Ecto neural progenitor cell (in vitro differentiated cells): Measurements from ENCODE around the gene TTL.
"Not testable (repeated sequence)": the region's sequence is repeated elsewhere in the genome, so short reads cannot be mapped to it uniquely, and the experiment has no call there.

Source experiments
- DNase-seq: peaks from one replicate; pipeline ENCODE4 v3.0.0-alpha.2; 2018; ENCODE audit warnings: low spot score

TTL gene

DNA sequence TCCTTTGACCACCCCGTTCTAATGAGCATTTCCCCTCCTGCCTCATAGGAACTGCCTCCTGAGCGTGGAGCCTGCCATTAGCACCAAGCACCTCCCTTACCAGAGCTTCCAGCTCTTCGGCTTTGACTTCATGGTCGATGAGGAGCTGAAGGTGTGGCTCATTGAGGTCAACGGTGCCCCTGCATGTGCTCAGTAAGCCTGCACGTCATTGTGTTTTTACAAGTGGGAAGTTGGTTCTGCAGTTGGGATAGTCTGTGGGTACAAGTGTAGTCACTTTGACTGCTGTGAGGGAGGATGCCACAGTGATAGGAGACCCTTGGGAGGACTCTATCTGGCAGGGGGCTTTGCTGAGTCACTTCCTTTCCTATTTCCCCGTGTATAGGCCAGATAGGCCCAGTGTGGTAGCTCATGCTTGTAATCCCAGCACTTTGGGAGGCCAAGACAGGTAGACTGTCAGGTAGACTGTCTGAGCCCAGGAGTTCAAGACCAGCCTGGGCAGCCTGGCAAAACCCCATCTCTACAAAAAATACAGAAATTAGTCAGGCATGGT is 38.4 kb downstream of the TTL start:
- no peak for DNase-seq

DNA sequence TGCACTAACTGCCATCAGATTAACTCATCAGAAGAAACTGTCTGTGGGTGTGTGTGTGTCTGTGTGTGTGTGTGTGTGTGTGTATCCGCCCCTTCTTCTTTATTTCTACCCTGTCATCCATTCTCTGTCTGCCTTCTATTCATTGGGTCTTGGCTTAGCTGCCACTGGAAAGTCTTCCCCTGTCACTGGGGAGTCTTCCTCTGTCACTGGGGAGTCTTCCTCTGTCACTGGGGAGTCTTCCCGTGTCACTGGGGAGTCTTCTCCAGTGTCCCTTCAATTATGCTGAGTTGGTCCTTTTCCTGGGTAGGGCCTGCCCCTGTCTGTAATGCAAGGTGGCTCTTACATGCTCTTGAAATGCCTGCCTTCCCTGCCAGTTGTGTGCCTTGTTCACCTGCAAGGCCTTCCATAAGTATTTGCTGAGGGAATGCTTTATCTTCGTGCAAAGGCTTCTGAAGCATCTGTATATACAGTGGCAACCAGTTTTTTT is 41.4 kb downstream of the TTL start:
- no peak for DNase-seq

DNA sequence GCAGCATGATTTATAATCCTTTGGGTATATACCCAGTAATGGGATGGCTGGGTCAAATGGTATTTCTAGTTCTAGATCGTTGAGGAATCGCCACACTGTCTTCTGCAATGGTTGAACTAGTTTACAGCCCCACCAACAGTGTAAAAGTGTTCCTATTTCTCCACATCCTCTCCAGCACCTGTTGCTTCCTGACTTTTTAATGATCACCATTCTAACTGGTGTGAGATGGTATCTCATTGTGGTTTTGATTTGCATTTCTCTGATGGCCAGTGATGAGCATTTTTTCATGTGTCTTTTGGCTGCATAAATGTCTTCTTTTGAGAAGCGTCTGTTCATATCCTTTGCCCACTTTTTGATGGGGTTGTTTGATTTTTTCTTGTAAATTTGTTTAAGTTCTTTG is 42.3 kb downstream of the TTL start:
- DNase-seq = not testable (repeated sequence)

DNA sequence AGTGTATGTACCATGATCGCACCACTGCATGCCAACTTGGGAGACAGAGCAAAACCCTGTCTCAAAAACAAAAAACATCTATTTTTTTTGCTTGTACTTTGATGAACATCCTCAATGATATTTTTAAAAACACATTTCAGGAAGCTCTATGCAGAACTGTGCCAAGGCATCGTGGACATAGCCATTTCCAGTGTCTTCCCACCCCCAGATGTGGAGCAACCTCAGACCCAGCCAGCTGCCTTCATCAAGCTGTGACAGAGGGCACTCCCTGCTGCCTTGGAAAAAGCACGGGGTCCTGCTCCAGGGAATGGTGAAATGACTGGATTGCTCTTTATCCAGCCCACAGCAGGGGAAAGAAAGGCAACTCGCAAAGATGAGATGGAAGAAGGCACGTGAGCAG is 46.6 kb downstream of the TTL start:
- no peak for DNase-seq

DNA sequence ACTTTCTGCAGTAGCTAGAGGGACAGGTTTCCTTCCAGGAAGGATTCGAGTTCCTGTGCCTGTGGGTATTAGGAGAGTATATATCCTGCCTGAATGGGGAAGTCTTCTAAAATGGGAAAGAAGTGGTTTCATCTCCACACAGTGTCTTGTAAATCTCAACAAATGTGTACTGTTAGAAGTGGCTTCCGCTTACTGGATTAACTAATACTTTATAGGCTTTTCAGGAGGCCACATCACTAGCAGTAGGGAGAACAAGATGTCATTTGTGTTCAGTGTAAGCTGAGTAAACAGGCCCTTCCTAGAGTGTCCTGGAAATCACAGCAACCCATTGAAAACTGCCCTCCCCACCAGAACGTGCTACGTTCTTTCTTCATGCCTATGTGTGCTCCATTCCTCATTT is 47.8 kb downstream of the TTL start:
- DNase-seq = no peak

- DNase-seq = no peak
Observed at GRCh38 chr2:112530728-112531127, 48.8 kb downstream of the TTL start.

GRCh38 chr2:112534826-112535225 is 52.9 kb downstream of the TTL start:
- DNase-seq = no peak

DNA sequence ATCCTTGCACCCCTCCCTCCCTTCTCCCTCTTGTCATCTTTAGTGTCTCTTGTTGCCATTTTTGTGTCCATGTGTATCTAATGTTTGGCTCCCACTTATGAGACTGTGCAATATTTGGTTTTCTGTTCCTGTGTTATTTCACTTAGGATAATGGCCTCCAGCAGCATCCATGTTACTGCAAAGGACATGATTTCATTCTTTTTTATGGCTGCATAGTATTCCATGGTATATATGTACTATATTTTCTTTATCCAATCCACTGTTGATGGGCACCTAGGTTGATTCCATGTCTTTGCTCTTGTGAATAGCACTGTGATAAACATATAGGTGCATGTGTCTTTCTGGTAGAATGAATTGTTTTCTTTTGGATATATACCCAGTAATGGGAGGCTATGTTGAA is 54.7 kb downstream of the TTL start:
- not testable (repeated sequence) for DNase-seq

- no peak for DNase-seq
Observed at GRCh38 chr2:112539306-112539705, 57.4 kb downstream of the TTL start.

DNA sequence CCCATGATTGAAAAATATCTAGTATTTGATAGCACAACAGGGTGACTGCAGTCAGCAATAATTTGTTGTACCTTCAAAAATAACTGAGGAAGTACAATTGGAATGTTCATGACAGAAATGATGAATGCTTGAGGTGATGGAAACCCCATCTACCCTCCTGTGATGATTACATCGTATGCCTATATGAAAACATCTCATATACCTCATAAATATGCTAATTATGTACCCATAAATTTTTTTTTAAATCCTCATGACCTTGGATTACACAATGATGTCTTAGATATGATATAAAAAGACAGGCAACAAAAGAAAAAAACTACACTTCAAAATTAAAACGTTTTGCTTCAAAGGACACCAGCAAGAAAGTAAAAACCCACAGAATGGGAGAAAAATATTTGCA is 59.0 kb downstream of the TTL start:
- DNase-seq = no peak

DNA sequence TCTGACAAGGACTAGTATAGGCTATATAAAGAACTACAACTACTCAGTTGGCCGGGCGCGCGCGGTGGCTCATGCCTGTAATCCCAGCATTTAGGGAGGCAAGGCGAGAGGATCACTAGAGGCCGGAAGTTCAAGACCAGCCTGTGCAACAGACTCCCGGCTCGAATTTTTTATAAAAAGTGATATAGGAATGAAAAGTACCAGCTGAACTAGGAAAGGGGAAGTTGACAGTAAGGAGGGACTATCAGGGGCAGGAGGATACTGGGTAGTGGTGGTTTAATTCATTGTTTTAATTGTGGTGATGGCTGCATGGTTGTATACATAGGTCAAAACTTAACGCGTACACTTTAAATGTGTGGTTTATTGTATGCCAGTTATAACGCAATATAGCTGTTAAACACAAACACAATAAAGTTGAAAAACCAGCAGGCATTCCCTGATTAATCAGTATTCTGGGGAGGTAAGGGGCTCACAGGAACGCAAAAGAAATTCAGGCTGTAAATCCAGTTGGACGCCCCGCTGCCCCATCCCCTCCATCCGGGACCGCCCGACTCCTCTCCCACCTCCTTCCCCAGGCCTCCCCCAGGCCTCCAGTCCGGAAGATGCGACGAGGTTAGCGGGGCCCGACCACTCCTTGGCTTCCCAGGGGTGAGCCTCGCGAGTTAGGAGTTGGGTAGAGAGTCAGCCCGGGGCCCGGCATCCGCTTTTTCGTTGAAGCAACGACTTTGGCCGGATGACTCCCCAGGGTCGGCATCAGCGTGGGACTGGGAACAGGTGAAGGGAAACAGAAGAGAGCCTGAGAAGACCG is 59.6 kb downstream of the TTL start:
- DNase-seq = peak; percentile 85

- DNase-seq = peak; percentile 90
Observed at GRCh38 chr2:112542123-112542983, 60.4 kb downstream of the TTL start, which contains the start of gene POLR1B. Gene POLR1B, plus strand, starts transcription at chr2:112542465. Its CDS starts 30 bp downstream, at chr2:112542495.

GRCh38 chr2:112542984-112543661 is 61.2 kb downstream of the TTL start:
- no peak for DNase-seq

- DNase-seq = no peak
Observed at GRCh38 chr2:112547333-112547732, 65.4 kb downstream of the TTL start.

GRCh38 chr2:112548980-112549379 is 67.0 kb downstream of the TTL start:
- DNase-seq = no peak

DNA sequence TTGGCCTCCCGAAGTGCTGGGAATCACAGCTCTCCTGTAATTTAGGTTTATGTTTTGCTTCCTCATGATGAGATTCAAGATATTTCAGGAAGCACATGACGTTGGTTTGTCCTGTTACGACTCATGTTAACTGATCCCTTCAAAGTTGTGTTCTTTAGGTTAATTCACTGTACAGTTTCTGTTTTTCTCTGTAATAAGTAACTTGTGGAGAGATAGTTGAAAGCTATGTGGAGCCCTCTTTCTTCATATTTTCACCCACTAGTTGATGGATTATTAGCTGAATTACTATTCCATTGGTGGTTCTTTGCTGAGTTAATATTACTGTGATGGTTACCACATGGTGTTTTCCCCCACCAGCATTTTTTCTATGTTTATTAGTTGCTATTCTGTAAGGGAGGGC is 84.1 kb downstream of the TTL start:
- no peak for DNase-seq

GRCh38 chr2:112566508-112566907 is 84.6 kb downstream of the TTL start:
- DNase-seq = not testable (repeated sequence)

DNA sequence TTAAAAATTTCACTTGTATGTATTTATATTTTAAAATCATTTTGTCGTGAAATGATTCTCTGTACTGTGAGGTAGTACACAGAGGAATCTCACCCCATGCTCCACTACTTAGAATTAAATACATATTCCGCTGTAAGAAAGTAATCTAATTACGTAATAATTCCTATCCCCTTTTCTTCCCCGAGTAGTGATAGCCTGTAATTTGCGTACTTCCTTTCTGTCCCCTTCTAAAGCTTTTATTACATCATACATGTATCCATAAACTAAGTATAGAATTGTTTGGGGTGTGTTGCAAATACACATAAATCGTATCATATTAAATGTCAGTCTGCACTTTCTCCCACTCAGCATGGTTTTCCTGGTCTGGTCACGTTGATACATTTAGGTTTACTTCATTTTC is 90.0 kb downstream of the TTL start:
- no peak for DNase-seq

DNA sequence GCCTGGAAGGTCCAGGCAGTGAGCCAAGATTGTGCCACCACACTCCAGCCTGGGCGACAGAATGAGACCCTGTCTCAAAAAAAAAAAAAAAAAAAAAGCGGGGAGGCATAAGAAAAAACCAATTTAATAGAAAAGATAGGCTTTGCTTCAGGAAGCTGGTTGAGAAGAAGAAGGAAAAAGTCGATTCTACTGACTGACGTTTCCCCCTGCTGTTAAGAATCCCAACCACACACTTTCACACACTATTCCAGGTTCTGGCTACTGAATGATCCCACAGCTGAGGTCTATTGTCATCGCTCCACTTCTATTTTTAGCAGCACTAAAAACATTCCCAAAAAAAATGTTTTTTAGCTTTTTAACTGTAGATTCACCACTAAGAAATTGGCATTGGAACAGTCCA is 95.8 kb downstream of the TTL start:
- DNase-seq = no peak

- no peak for DNase-seq
Observed at GRCh38 chr2:112579241-112579640, 97.3 kb downstream of the TTL start.

DNA sequence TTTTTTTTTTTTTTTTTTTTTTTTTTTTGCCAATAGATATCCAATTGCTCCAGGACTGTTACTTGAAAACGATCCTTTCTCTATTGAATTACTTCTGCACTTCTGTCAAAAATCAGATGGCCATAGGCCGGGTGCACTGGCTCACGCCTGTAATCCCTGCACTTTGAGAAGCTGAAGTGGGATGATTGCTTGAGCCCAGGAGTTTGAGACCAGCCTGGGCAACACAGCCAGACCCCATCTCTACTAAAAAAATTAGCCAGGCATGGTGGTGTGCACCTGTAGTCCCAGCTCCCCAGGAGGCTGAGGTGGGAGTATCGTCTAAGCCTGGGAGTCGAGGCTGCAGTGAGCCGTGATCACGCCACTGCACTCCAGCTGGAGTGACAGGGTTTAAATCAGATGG is 98.1 kb downstream of the TTL start:
- DNase-seq = no peak

DNA sequence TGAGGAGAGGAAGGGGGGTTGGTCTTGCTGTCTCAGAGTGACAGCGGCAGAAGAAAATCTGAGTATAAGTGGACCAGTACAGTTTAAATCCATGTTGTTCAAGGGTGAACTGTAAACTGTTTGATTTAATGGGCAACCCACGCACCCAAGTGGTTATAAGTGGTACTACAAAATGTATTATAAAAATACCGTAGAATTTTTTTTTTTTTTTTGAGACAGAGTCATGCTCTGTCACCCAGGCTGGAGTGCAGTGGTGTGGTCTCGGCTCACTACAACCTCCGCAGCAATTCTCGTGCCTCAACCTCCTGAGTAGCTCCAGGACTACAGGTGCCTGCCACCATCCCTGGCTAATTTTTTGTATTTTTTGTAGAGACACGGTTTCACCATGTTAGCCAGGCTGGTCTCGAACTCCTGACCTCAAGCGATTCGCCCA is 100.4 kb downstream of the TTL start:
- no peak for DNase-seq
